PC-3 (cell line): Measurements from ENCODE around the gene NKX1-1. TPM values are rescaled to one million over a fixed set of nuclear protein-coding genes. Genes with fewer than 3 reads are reported as not detected.

Experiments
- ATAC-seq: fragments of 200-7000 bp; cut with Tn5 transposase; 2 replicates; pipeline ENCODE4 v1.9.1; 2020; ENCODE audit warnings: mild to moderate bottlenecking, moderate library complexity
- BruUV-seq: library from RNA; stranded (reverse); fragments of 400-500 nt; replicated peaks from 2 replicates; lab custom pipeline; 2021; lab: Mats Ljungman, UMichigan
- CTCF ChIA-PET: fragments of 300-600 bp; sonication (Branson Sonifier 250); formaldehyde crosslinking; loops from one replicate; lab custom pipeline; 2022; ENCODE audit warnings: antibody characterized with exemption; lab: Charles Lee
- POLR2A ChIA-PET: fragments of 300-600 bp; sonication (Branson Sonifier 250); formaldehyde crosslinking; loops from one replicate; lab custom pipeline; 2022; ENCODE audit warnings: antibody characterized with exemption; ENCODE audit not compliant: unreplicated experiment; lab: Charles Lee
- DNase-seq: peaks from one replicate; pipeline ENCODE4 v3.0.0-alpha.2; 2015
- H2AFZ ChIP-seq: fragments of 300-600 bp; sonication (generic); 2 replicates; pipeline ENCODE4 v1.6.0; 2016; ENCODE audit warnings: antibody characterized with exemption, low read length
- H3F3A ChIP-seq: fragments of 300-600 bp; sonication (generic); one replicate; pipeline ENCODE4 v1.6.0; 2017; ENCODE audit warnings: antibody characterized with exemption, low read length, control low read depth, mild to moderate bottlenecking; ENCODE audit not compliant: unreplicated experiment
- H3K27ac ChIP-seq: fragments of 300-600 bp; sonication (generic); 2 replicates; pipeline ENCODE4 v1.5.1; 2016; ENCODE audit warnings: mild to moderate bottlenecking, low read length
- H3K27me3 ChIP-seq: fragments of 300-600 bp; sonication (generic); 2 replicates; pipeline ENCODE4 v1.6.1; 2016; ENCODE audit warnings: low read length, mixed read lengths
- H3K36me3 ChIP-seq: fragments of 300-600 bp; sonication (generic); 2 replicates; pipeline ENCODE4 v1.6.1; 2016; ENCODE audit warnings: low read depth, mixed run types, low read length, mixed read lengths
- H3K4me1 ChIP-seq: fragments of 300-600 bp; sonication (generic); 2 replicates; pipeline ENCODE4 v1.5.1; 2016; ENCODE audit warnings: low read length; ENCODE audit not compliant: insufficient read depth
- H3K4me2 ChIP-seq: fragments of 300-600 bp; sonication (generic); 2 replicates; pipeline ENCODE4 v1.6.0; 2016; ENCODE audit warnings: low read length
- H3K4me3 ChIP-seq: fragments of 300-600 bp; sonication (generic); 2 replicates; pipeline ENCODE4 v1.5.1; 2016; ENCODE audit warnings: mild to moderate bottlenecking, low read length, mixed read lengths
- H3K79me2 ChIP-seq: fragments of 300-600 bp; sonication (generic); 2 replicates; pipeline ENCODE4 v1.6.1; 2017; ENCODE audit warnings: low read length, mixed read lengths
- H3K9ac ChIP-seq: fragments of 300-600 bp; sonication (generic); 2 replicates; pipeline ENCODE4 v1.6.0; 2016; ENCODE audit warnings: mild to moderate bottlenecking, low read length
- H3K9me2 ChIP-seq: fragments of 300-600 bp; sonication (generic); replicated peaks from 2 replicates; pipeline ENCODE4 v1.6.1; 2016; ENCODE audit warnings: mixed run types, low read length, mixed read lengths
- H3K9me3 ChIP-seq: fragments of 300-600 bp; sonication (generic); 2 replicates; pipeline ENCODE4 v1.6.1; 2016; ENCODE audit warnings: low read length, mixed read lengths
- H4K20me1 ChIP-seq: fragments of 300-600 bp; sonication (generic); 2 replicates; pipeline ENCODE4 v1.6.1; 2016; ENCODE audit warnings: low read length, mixed read lengths
- CTCF ChIP-seq: fragments of 300-600 bp; sonication (generic); conservative IDR thresholded peaks from 2 replicates; pipeline ENCODE4 v1.5.1; 2017; ENCODE audit warnings: antibody characterized with exemption, low read depth, mild to moderate bottlenecking, low read length
- EZH2 ChIP-seq: fragments of 300-600 bp; sonication (generic); IDR thresholded peaks from one replicate; pipeline ENCODE4 v1.6.1; 2017; ENCODE audit warnings: antibody characterized with exemption, mild to moderate bottlenecking, low read length; ENCODE audit not compliant: unreplicated experiment
- EZH2phosphoT487 ChIP-seq: fragments of 300-600 bp; sonication (generic); IDR thresholded peaks from 2 replicates; pipeline ENCODE4 v1.6.1; 2018; ENCODE audit warnings: mild to moderate bottlenecking, antibody characterized with exemption, low read length, borderline replicate concordance
- intact Hi-C: fragments of 100-400 bp; cut with micrococcal nuclease; formaldehyde crosslinking; loops from 2 replicates; pipeline ENCODE4 v1.9.0; 2023
- total RNA-seq: library from RNA; depleted of rRNA; stranded (reverse); fragments of >200 nt; gene quantifications from 2 replicates; pipeline ENCODE4 v1.2.3, GENCODE V29; 2014

The NKX1-1 gene
- total RNA-seq, 1 experiment from 2014 or later = not detected

- ATAC-seq = no peak
- Histone ChIP-seq H3K4me1 (no peaks in the 10 kb centered on the region), H3K27me3 (peaks cover 14% of the 10 kb centered on the region), H3K4me3 (no peak overlapping the region), H3K9me2 (no peaks in the 10 kb centered on the region), H2AFZ (no peak overlapping the region), H3K9me3 (no peaks in the 10 kb centered on the region), H4K20me1 (no peaks in the 10 kb centered on the region), H3K9ac (no peak overlapping the region), H3K36me3 (no peaks in the 10 kb centered on the region), H3K27ac (no peak overlapping the region), H3K79me2 (no peaks in the 10 kb centered on the region), H3F3A (no peaks in the 10 kb centered on the region), H3K4me2 (no peak overlapping the region)
- intact Hi-C loops = no loop called here
- ChIA-PET POLR2A (no interaction called here), CTCF (no interaction called here)
- no peak for TF ChIP-seq EZH2phosphoT487
- TF ChIP-seq CTCF = no peak
- no peak for TF ChIP-seq EZH2
- DNase-seq = no peak
- no TSS peak for BruUV-seq
Observed at GRCh38 chr4:1402021-1402515, 4.2 kb downstream of the NKX1-1 start.

- Histone ChIP-seq H3K9ac (no peak overlapping the region), H3F3A (no peaks in the 10 kb centered on the region), H2AFZ (no peak overlapping the region), H3K4me2 (no peak overlapping the region), H3K4me3 (no peak overlapping the region), H3K9me3 (no peaks in the 10 kb centered on the region), H3K79me2 (no peaks in the 10 kb centered on the region), H3K36me3 (no peaks in the 10 kb centered on the region), H3K9me2 (no peaks in the 10 kb centered on the region), H3K27me3 (peaks cover 14% of the 10 kb centered on the region), H3K27ac (no peak overlapping the region), H3K4me1 (no peaks in the 10 kb centered on the region), H4K20me1 (no peaks in the 10 kb centered on the region)
- intact Hi-C loops = no loop called here
- BruUV-seq = no TSS peak
- POLR2A ChIA-PET = no interaction called here
- TF ChIP-seq EZH2phosphoT487 (no peak), CTCF (no peak), EZH2 (no peak)
- CTCF ChIA-PET = no interaction called here
- DNase-seq (no peak), ATAC-seq (peak; percentile 20; the same call in 1 of the 2 replicates)
Observed at GRCh38 chr4:1401409-1402020, 4.7 kb downstream of the NKX1-1 start.

- Histone ChIP-seq H2AFZ (no peak overlapping the region), H3K27me3 (peaks cover 14% of the 10 kb centered on the region), H3K9me2 (no peaks in the 10 kb centered on the region), H3K36me3 (no peaks in the 10 kb centered on the region), H3K4me1 (no peaks in the 10 kb centered on the region), H3K27ac (no peak overlapping the region), H4K20me1 (no peaks in the 10 kb centered on the region), H3K4me3 (no peak overlapping the region), H3K79me2 (no peaks in the 10 kb centered on the region), H3K9me3 (no peaks in the 10 kb centered on the region), H3F3A (no peaks in the 10 kb centered on the region), H3K9ac (no peak overlapping the region), H3K4me2 (no peak overlapping the region)
- ChIA-PET POLR2A (interaction anchor here (0.6 kb wide), 1 partner anchor 714 kb away, joined by 3 read pairs; no protein-coding TSS in a partner anchor), CTCF (no interaction called here)
- no TSS peak for BruUV-seq
- peak; percentile 22; the same call in 1 of the 2 replicates for ATAC-seq
- intact Hi-C loops = no loop called here
- DNase-seq = no peak
- TF ChIP-seq EZH2 = no peak
- TF ChIP-seq EZH2phosphoT487 = no peak
- no peak for TF ChIP-seq CTCF
Observed at GRCh38 chr4:1400831-1401408, 5.3 kb downstream of the NKX1-1 start.
